GM18519 (cell line): Measurements from ENCODE around the gene TRIM50.
"Not testable (repeated sequence)": the region's sequence is repeated elsewhere in the genome, so short reads cannot be mapped to it uniquely, and the experiment has no call there.

Experiments
- ATAC-seq: cut with Tn5 transposase; IDR thresholded peaks from one replicate; pipeline ENCODE4 v1.9.1; 2021; ENCODE audit warnings: mild to moderate bottlenecking, moderate library complexity; ENCODE audit not compliant: unreplicated experiment, low FRiP score

Gene TRIM50

GRCh38 chr7:73351447-73352167 is 23.7 kb upstream of the TRIM50 start:
- ATAC-seq = no peak

- ATAC-seq = no peak
Observed at GRCh38 chr7:73350306-73351068, 22.6 kb upstream of the TRIM50 start.

- no peak for ATAC-seq
Observed at GRCh38 chr7:73349763-73350162, 21.9 kb upstream of the TRIM50 start.

- no peak for ATAC-seq
Observed at GRCh38 chr7:73345951-73346350, 18.1 kb upstream of the TRIM50 start.

GRCh38 chr7:73345538-73345937 is 17.7 kb upstream of the TRIM50 start:
- ATAC-seq = no peak

- ATAC-seq = no peak
Observed at GRCh38 chr7:73343671-73344380, 15.9 kb upstream of the TRIM50 start.

- no peak for ATAC-seq
Observed at GRCh38 chr7:73342645-73343044, 14.8 kb upstream of the TRIM50 start.

GRCh38 chr7:73341877-73342276 is 14.0 kb upstream of the TRIM50 start:
- ATAC-seq = no peak

GRCh38 chr7:73340514-73340913 is 12.6 kb upstream of the TRIM50 start:
- ATAC-seq = no peak

GRCh38 chr7:73338321-73338720 is 10.4 kb upstream of the TRIM50 start:
- ATAC-seq = no peak

GRCh38 chr7:73332447-73332846 is 4.6 kb upstream of the TRIM50 start:
- no peak for ATAC-seq

GRCh38 chr7:73330772-73331171 is 2.9 kb upstream of the TRIM50 start:
- no peak for ATAC-seq

- no peak for ATAC-seq
Observed at GRCh38 chr7:73329861-73330581, 2.1 kb upstream of the TRIM50 start.

- ATAC-seq = no peak
Observed at GRCh38 chr7:73328696-73329095, 814 bp upstream of the TRIM50 start.

- ATAC-seq = not testable (repeated sequence)
Observed at GRCh38 chr7:73327449-73327848, 433 bp downstream of the TRIM50 start.

GRCh38 chr7:73325424-73325823 is 2.5 kb downstream of the TRIM50 start:
- not testable (repeated sequence) for ATAC-seq

- not testable (repeated sequence) for ATAC-seq
Observed at GRCh38 chr7:73324081-73324845, 3.6 kb downstream of the TRIM50 start.

- not testable (repeated sequence) for ATAC-seq
Observed at GRCh38 chr7:73323434-73324080, 4.3 kb downstream of the TRIM50 start.

GRCh38 chr7:73320009-73320408 is 7.9 kb downstream of the TRIM50 start:
- not testable (repeated sequence) for ATAC-seq
